Urothelium cell line (cell line): ENCODE results near the gene TTC39A.
"Not testable (repeated sequence)": the region's sequence is repeated elsewhere in the genome, so short reads cannot be mapped to it uniquely, and the experiment has no call there.

Experiments used
- DNase-seq: peaks from one replicate; pipeline ENCODE4 v3.0.0; 2011; ENCODE audit warnings: low spot score, mixed read lengths
- FAIRE-seq: peaks from 2 replicates; lab custom pipeline; 2011; peaks lifted over from hg19 to GRCh38; lab: Jason Lieb, UNC

Gene TTC39A

DNA sequence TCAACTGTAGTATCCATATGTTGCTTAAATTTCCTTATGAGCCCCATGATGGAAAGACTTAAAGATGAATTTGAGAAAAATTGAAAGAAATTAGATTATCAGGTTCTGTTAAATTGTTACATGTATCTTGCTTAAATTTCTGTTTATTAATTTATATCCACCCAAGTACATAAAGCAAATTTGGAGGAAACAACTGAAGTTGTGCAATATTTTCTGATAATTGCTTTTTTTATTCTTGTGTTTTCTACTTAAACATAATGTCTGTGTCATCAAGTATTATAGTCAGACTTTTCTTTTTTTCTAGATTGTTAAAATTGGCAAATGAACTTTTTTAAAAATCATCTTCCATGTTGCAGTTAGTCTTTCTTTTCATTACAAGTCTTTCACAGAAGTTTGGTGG is 57.4 kb downstream of the TTC39A start:
- DNase-seq (no peak), FAIRE-seq (no peak)

DNA sequence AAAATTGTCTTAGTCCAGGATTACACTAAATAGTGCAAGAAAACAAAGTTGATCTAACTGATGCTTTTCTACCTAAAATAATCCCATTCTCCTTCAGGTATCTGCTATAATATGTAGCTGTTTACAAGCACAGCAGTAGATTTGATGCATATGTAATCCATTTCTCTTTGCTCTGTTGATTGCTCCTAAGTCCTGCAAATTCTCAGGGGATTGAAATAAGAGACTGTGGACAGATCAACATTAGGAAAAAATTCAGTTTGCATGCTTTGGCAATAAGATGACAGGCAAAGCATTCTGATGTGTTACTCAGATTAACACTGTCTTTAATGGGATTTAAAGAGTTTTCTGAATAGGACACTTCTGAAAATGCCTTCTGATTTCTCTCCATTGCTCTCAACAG is 59.6 kb downstream of the TTC39A start:
- FAIRE-seq (no peak), DNase-seq (no peak)

DNA sequence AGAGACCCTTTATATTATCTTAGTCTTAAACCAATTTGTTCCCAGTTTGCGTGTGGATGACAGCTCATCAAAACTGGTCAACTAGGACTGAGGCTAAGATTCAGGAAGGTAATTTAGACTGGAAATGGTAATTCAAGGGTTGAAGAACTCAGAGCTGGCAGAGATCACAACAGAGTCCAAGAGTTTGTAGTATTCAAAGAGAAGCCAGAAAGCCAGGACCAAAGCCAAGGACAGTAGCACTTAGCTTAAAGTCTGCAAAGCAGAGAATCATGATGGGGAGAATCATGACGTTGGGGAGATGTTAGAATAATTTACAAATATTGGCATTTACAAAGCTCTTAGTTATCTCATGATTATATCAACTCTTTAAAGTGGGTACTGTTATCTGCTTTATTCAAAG is 61.7 kb downstream of the TTC39A start:
- FAIRE-seq = no peak
- no peak for DNase-seq

DNA sequence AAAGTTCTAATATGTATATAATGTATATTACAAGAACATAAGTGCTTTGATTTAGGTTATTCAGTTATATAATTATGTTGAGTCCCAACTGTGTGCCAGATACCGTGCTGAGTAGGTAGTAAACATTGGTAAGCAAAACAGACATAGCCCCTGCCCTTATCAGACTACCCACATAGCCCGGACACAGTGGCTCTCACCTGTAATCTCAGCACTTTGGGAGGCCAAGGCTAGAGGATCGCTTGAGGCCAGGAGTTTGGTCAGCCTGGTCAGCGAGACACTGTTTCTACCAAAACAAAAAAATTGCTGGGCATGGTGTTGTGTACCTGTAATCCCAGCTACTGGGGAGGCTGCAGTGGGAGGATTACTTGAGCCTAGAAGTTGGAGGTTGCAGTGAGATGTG is 63.6 kb downstream of the TTC39A start:
- FAIRE-seq (no peak), DNase-seq (no peak)

DNA sequence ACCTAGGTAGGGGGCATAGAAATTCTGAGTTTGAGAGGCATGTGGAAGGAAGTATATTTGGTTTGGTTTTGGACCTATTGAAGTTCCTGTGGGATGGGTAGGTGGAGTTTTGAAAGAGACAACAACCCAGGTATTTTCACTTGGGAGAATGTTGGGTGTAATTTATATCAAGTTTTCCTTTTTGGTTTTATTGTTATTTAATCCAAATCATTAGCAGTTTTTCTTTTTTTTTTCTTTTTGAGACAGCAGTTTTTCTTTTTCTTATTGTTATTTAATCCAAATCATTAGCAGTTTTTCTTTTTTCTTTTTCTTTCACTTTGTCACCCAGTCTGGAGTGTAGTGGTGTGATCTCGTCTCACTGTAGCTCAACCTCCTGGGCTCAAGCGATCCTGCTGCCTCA is 64.2 kb downstream of the TTC39A start:
- no peak for DNase-seq
- no peak for FAIRE-seq

DNA sequence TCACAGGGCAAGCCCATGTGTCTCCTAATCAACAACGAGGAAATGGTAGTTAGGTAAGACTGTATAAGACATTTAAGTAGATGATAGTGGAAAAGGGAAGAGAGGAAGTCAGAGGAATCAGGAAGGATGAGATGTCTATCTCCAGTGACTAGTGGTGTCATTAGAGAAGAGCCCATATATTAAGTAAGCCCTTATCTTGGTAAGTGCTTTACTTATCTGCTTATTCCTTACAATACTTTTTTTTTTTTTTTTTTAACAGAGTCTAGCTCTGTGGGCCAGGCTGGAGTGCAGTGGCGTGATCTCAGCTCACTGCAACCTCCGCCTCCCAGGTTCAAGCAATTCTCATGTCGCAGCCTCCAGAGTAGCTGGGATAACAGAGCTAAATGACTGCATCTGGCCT is 64.7 kb downstream of the TTC39A start:
- FAIRE-seq (no peak), DNase-seq (no peak)

DNA sequence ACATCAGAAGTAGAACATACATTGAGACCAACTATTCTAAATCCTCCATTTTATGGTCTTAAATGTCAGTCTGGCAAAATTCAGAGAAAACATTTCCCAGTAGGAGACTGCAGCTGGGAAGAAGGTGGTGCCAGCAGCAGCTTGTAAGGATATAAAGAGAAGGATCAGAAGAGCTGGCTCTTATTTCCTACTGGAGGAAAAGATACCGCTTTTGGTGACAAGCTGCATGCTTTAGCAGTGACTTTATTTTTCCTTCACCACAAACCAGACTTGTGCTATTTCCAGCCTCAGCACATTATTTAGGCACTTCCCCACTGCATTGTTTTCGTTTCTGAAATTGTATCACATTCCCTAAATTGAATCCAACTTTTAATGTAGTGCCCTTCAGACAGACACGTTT is 65.9 kb downstream of the TTC39A start:
- DNase-seq = peak; percentile 82
- no peak for FAIRE-seq

DNA sequence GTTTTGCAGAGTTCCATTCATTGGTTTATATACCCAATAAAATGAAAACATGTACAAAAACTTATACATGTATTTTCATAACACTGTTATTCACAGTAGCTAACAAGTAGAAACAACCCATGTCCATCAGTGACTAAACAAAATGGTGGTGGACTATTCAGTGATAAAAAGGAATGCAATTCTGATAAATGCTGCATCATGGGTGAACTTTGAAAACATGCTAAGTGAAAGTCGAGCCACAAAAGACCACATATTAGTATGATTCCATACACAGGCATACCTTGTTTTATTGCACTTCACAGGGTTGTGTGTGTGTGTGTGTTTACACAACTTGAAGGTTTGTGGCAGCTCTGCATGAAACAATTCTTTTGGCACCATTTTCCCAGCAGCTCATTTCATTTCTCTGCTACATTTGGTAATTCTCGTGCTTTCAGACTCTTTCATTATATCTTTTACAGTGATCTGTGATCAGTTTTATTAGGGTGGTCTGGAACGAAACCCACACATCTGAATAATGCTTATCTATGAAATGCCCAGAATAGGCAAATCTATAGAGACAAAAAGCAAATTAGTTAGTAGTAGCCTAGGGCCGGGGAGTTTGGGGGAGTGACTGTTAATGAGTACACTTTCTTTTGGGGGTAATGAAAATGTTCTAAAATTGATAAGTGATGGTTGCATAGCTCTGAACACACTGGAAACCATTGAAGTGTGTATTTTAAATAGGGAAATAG is 67.0 kb downstream of the TTC39A start:
- no peak for FAIRE-seq

DNA sequence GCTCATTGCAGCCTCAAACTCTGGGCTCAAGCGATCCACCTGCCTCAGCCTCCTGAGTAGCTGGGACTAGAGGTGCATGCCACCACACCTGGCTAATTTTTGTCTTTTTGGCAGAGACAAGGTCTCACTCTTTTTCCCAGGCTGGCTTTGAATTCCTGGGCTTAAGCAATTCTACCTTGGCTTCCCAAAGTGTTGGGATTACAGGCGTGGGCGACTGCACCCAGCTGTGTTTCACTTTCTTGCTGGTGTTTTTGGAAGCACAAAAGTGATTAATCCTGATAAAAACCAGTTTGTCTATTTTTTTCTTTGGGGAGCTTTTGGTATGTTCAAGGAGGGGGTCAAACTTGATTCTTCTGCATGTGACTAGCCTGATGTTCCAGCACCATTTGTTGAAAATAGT is 75.0 kb downstream of the TTC39A start:
- no peak for DNase-seq
- no peak for FAIRE-seq

More for the DNA sequence above, 67.0 kb downstream of the TTC39A start:
- no peak for DNase-seq

DNA sequence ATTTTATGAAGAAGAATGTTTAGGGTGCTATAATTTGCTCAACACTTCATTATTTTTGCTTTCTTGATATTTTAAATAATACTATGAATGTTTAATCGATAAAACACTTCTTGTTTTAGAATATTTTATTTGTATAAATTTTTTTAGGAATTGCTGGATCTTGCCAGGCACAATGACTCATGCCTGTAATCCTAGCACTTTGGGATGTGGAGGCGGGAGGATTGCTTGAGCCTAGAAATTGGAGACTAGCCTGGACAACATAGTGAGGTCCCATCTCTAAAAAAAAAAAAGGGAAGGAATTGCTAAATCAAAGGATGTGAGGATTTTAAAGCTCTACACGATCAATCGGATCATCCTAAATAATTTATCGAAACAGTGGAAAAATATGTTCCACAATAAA is 76.7 kb downstream of the TTC39A start:
- FAIRE-seq (no peak), DNase-seq (no peak)

DNA sequence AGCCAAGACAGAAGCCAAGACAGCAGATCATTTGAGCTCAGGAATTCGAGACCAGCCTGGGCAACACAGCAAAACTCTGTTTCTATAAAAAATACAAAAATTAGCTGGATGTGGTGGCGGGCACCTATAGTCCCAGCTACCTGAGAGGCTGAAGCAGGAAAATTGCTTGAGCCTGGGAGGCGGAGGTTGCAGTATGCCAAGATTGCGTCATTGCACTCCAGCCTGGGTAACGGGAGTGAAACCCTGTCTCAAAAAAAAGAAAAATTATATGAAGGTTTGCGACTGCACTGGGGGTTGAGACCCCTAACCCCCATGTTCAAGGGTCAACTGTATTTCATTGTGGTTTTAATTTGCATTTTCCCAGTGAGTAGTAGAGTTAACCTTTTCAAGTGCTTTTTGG is 78.0 kb downstream of the TTC39A start:
- FAIRE-seq (no peak), DNase-seq (no peak)

DNA sequence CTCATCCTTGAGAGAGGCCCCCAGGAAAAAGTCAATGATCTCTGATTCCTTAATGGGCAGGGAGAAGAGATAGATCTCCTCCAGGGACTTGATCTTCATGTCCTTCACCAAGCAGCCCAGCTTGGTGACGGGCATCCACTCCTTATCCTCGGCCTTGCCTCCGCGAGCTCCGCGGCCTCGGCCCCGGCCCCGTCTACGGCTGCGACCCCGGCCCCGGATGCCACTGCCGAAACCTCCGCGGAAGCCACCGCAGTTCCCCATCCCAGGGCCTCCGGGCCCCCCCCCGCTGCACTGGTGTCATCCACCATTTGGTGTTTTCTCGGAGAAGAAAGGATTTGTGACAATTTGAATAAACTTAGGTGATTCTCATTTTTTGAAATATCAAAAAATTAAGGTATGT is 79.2 kb downstream of the TTC39A start:
- DNase-seq, FAIRE-seq: not testable (repeated sequence)

DNA sequence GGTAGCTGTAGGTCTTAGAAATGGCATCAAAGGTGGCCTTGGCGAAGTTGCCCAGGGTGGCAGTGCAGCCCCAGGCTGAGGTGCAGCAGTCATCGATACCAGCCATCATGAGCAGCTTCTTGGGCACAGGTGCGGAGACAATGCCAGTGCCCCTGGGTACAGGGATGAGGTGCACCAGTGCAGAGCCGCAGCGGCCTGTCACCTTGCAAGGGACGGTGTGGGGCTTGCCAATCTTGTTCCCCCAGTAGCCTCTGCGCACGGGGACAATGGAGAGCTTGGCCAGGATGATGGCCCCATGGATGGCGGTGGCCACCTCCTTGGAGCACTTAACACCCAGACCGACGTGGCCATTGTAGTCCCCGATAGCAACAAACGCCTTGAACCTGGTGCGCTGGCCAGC is 79.6 kb downstream of the TTC39A start:
- FAIRE-seq, DNase-seq: not testable (repeated sequence)

DNA sequence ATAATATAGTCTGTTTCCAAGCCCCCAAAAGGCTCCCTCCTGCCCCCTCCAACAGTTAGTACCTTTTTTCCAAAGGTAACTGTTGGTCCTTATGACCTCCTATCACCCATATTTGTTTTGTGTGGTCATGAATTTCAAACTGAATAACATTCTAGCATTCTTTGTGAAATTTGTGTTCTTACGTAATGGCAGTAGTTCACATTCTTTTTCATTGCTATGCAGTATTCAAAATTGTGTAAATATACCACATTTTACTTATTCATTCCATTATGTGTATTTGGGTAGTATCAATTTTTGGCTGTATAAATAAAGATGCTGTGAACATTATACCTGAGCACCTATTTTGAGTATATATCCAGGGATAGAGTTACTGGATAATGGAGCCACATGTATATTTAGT is 80.9 kb downstream of the TTC39A start:
- DNase-seq = no peak
- no peak for FAIRE-seq

DNA sequence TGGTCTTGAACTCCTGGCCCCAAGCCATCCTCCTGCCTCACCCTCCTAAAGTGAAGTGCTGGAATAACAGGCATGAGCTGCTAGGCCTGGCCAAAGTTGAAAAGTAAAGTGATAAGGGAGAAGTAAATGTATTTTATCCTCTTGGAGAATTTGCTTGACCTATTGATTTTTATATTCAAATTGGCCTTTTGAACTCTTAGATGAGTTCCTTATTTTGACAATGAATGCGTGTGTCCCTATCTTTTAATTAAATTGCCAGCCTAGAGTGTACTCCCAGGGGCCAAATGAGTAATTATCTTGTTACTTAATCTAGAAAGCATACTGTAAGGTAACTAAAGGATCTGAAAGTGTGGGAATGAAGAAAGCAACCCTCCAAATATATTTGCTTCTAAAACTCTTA is 82.9 kb downstream of the TTC39A start:
- no peak for FAIRE-seq

DNA sequence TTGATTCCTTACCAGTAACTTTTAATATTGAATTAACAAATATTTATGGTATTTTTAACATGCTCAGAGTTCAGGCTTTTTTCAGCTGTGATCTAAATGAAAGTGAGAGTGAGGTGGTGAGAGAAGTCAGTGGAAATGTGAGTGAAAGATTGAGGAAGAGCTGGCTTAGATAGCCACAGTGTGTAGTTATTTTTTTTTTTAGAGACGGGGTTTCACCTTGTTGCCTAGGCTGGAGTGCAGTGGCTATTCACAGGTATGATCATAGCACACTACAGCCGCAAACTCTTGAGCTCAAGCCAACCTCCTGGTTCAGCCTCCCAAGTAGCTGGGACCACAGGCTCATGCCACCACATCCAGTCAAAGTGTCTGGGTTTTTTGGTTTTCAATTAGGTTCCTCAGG is 83.3 kb downstream of the TTC39A start:
- DNase-seq = no peak
- FAIRE-seq = no peak

More for the DNA sequence above, 82.9 kb downstream of the TTC39A start:
- no peak for DNase-seq

DNA sequence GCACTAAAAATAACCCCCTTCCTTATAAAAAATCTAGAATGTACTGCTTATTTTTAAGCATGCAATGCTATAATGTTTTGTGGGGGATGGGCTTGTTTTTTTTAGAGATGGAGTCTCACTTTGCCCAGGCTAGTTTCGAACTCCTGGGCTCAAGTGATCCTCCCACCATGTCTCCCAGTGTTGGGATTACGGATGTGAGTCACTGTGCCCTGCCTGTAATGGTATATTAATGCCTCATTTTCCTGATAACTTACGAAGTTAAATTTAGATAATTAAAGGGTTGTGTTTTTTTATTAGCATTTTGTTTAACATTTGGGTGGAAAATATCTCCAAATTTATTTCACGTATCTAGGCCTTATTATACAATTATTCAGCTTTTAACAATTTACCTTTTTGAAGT is 87.8 kb downstream of the TTC39A start:
- FAIRE-seq (no peak), DNase-seq (no peak)

DNA sequence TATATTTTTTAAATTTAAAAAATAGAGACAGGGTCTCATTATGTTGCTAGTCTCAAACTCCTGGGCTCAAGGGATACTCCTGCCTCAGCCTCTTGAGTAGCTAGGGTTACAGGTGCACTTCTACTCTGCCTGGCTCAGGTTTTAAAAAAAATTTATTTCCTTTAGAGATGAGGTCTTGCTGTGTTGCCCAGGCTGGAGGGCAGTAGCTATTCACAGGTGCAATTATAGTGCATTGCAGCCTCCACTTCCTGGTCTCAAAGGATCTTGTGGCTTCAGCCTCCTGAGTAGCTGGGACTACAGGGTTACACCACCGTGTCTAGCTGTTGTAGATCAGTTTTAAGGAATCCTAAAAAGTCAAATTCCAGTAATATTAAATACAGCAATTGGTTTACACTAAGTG is 89.2 kb downstream of the TTC39A start:
- no peak for DNase-seq
- FAIRE-seq = no peak

DNA sequence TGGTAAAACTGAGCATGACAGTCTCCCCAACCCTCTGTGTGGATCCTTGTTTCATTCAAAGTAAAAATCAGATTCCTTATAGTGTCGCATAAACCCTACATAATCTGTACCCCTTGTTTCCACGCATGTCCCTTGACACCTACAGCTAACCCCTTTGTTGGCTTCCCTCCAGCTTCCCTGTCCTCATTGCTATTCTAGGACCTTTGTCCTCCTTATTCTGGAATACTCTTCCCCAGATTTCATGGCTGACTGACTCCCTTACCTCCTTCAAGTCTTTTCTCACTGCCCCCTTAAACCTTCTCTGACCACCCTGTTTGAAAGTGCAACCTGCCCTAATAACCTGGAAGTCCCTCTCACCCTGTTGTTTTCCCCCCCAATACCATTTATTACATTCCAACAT is 90.3 kb downstream of the TTC39A start:
- no peak for FAIRE-seq

DNA sequence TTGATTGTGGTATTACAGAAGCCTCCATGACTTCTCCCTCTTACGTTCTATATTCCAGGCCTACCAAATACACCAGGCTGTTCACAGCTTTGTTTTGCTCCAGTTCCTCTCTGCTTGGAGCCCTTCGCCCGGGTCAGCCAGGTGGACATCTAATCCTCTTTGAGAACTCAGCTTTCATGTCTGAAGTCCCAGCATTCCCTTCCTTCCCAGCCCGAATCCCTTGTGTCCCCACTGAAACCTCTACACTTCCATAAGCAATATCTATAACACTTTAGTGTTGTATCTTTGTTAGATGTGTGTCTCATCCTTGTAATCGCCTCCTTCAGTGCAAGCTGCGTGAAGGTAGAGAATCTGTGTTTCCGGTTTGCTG is 92.3 kb downstream of the TTC39A start:
- FAIRE-seq = no peak

More for the DNA sequence above, 90.3 kb downstream of the TTC39A start:
- DNase-seq = no peak

DNA sequence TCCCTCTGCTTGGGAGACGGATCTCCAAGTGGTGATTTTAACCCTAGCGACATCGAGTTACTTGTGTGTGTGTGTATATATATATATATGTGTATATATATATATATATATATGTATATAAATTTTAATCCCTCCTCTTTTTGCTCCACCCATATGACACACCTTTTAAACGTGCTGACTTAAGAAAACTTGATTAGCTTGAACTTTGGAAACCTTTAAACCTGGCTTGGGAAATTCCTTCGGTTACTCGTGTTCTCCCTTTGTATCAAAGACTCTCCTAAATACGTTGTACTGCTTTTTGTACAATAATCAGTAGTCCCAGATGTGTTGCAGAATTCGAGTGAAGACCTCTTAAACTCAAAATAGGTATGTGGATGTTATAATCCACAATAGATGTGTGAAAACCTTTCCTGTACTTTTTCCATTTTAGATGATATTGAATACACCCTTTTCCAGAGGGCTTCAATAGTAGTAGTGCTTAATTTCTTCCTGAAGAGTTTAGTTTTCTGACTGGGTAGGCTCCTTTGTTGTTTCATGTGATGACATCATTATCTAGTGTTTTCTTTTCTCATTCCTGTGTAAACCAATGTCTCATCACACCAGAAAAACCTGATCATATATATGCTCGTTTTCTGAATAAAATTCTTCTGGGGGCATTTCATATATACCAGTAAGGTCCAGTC is 92.9 kb downstream of the TTC39A start:
- FAIRE-seq (no peak), DNase-seq (no peak)

More for the DNA sequence above, 92.3 kb downstream of the TTC39A start:
- DNase-seq = no peak
